Esophagus squamous epithelium (tissue), 5 donors: ENCODE measurements around the gene DOCK10. TPM values are rescaled to one million over a fixed set of nuclear protein-coding genes. Genes with fewer than 3 reads are reported as not detected.
"Not testable (repeated sequence)": the region's sequence is repeated elsewhere in the genome, so short reads cannot be mapped to it uniquely, and the experiment has no call there.

Experiments
- DNase-seq: peaks from one replicate; lab custom pipeline; 2025; lab: John Stamatoyannopoulos, UW
- H3K27ac ChIP-seq, 4 donors: fragments of 200-600 bp; sonication (generic); one replicate each; pipeline ENCODE4 v1.5.1; 2016 to 2019; ENCODE audit warnings: mild to moderate bottlenecking in 1 of 4
- H3K27me3 ChIP-seq, 4 donors: fragments of 200-600 bp; sonication (generic); 1 replicate in 3 of 4; 2 replicates in 1 of 4; pipeline versions ENCODE4 v1.5.1 to v1.6.0; 2017 to 2021; ENCODE audit warnings: antibody characterized with exemption in 1 of 4
- H3K36me3 ChIP-seq, 3 donors: fragments of 200-600 bp; sonication (generic); one replicate each; pipeline ENCODE4 v1.5.1; 2016 to 2019
- H3K4me1 ChIP-seq, 3 donors: fragments of 200-600 bp; sonication (generic); one replicate each; pipeline ENCODE4 v1.5.1; 2017 to 2019
- H3K4me3 ChIP-seq, 4 donors: fragments of 200-600 bp; sonication (generic); 1 replicate in 3 of 4; 2 replicates in 1 of 4; pipeline ENCODE4 v1.5.1; 2016 to 2019; ENCODE audit warnings: mild to moderate bottlenecking in 2 of 4, moderate library complexity in 1 of 4
- H3K9me3 ChIP-seq, 3 donors: fragments of 200-600 bp; sonication (generic); one replicate each; pipeline ENCODE4 v1.5.1; 2016 to 2019
- CTCF ChIP-seq, 6 experiments: fragments of 450-650 bp in 4 of 6; fragments of 200-600 bp in 2 of 6; sonication (generic) in 2 of 6; IDR thresholded peaks; one replicate each; pipeline ENCODE4 v1.5.1; 2016 to 2019; ENCODE audit warnings: antibody characterized with exemption in 6 of 6, mild to moderate bottlenecking in 4 of 6, moderate library complexity in 4 of 6
- POLR2A ChIP-seq, 4 donors: fragments of 450-650 bp; IDR thresholded peaks; one replicate each; pipeline ENCODE4 v1.6.1; 2017; ENCODE audit warnings: antibody characterized with exemption in 4 of 4, mild to moderate bottlenecking in 4 of 4, moderate library complexity in 3 of 4
- WGBS, 2 donors: methylation state at CpG; one replicate each; pipeline ENCODE4 v1.1.5; 2018; 5-methylcytosine and 5-hydroxymethylcytosine counted together
- intact Hi-C: fragments of 100-400 bp; cut with DNase I; formaldehyde crosslinking; loops from one replicate; pipeline ENCODE4 v1.15.0; 2022
- total RNA-seq, 4 donors: library from RNA; depleted of rRNA; stranded (reverse); fragments of >200 nt; gene quantifications; one replicate each; pipeline ENCODE4 v1.1.0, GENCODE V29; 2016
- donor health status: DM: yes; HTN: yes; CAD: no.

Gene DOCK10
- total RNA-seq, 4 donors from 2014 or later, result 9.2 to 16.6 (median 11.7) TPM

- no peak for DNase-seq
- Histone ChIP-seq H3K27ac (no peak overlapping the region), H3K36me3 (no peaks in the 10 kb centered on the region), H3K27me3 (no peaks in the 10 kb centered on the region), H3K4me1 (no peaks in the 10 kb centered on the region), H3K4me3 (no peak overlapping the region), H3K9me3 (no peaks in the 10 kb centered on the region)
- intact Hi-C loops, result no loop called here
- no peak for TF ChIP-seq POLR2A (IDR thresholded peaks at IDR 0.05)
- no peak for TF ChIP-seq CTCF (IDR thresholded peaks at IDR 0.05)
These were observed 22.7 kb upstream of the DOCK10 start for GRCh38 chr2:225064928-225065327.

GRCh38 chr2:225064362-225064761, 22.1 kb upstream of the DOCK10 start:
- 32 to 43% methylated on average over 2 of the region's 2 CpGs for WGBS, 2 donors
- H3K27ac ChIP-seq, result no peak overlapping the region

GRCh38 chr2:225056330-225057073, 14.2 kb upstream of the DOCK10 start:
- DNase-seq, result no peak
- WGBS, 2 donors, result 67 to 70% methylated on average over 2 of the region's 2 CpGs
- H3K9me3 ChIP-seq, result no peaks in the 10 kb centered on the region
- intact Hi-C loops, result loop anchor here (5.0 kb wide), 1 partner anchor 304 kb away; no protein-coding TSS in a partner anchor
- no peaks in the 10 kb centered on the region for H3K36me3 ChIP-seq
- H3K27me3 ChIP-seq, result no peaks in the 10 kb centered on the region
- H3K27ac ChIP-seq, result no peak overlapping the region
- no peak for TF ChIP-seq POLR2A (IDR thresholded peaks at IDR 0.05)
- no peak for TF ChIP-seq CTCF (IDR thresholded peaks at IDR 0.05)
- H3K4me3 ChIP-seq, result no peak overlapping the region
- H3K4me1 ChIP-seq, result peaks cover 0 to 4% (median 0%) of the 10 kb centered on the region in 3 donors

More at GRCh38 chr2:225064362-225064761, 22.1 kb upstream of the DOCK10 start:
- Histone ChIP-seq H3K9me3 (no peaks in the 10 kb centered on the region), H3K4me3 (no peak overlapping the region), H3K27me3 (no peaks in the 10 kb centered on the region), H3K36me3 (no peaks in the 10 kb centered on the region), H3K4me1 (no peaks in the 10 kb centered on the region)
- DNase-seq, result no peak
- no peak for TF ChIP-seq POLR2A (IDR thresholded peaks at IDR 0.05)
- no peak for TF ChIP-seq CTCF (IDR thresholded peaks at IDR 0.05)
- intact Hi-C loops, result no loop called here

- no peaks in the 10 kb centered on the region for H3K27me3 ChIP-seq
- no peak overlapping the region for H3K4me3 ChIP-seq
- H3K4me1 ChIP-seq, result peaks cover 0 to 4% (median 0%) of the 10 kb centered on the region in 3 donors
- no peak for DNase-seq
- WGBS, 2 donors, result 100% methylated on average over 1 of the region's 1 CpG
- H3K9me3 ChIP-seq, result no peaks in the 10 kb centered on the region
- H3K27ac ChIP-seq, result no peak overlapping the region
- H3K36me3 ChIP-seq, result no peaks in the 10 kb centered on the region
- TF ChIP-seq POLR2A (IDR thresholded peaks at IDR 0.05), result no peak
- intact Hi-C loops, result loop anchor here (5.0 kb wide), 1 partner anchor 303 kb away; no protein-coding TSS in a partner anchor
These were observed 13.4 kb upstream of the DOCK10 start for GRCh38 chr2:225055714-225056113.

GRCh38 chr2:225052703-225053102, 10.4 kb upstream of the DOCK10 start:
- TF ChIP-seq POLR2A (IDR thresholded peaks at IDR 0.05) (no peak), CTCF (IDR thresholded peaks at IDR 0.05) (no peak)
- H3K4me3 ChIP-seq, result no peak overlapping the region
- intact Hi-C loops, result no loop called here
- no peak for DNase-seq
- peaks cover 0 to 4% (median 0%) of the 10 kb centered on the region in 3 donors for H3K4me1 ChIP-seq
- H3K9me3 ChIP-seq, result no peaks in the 10 kb centered on the region
- H3K27ac ChIP-seq, result no peak overlapping the region
- H3K36me3 ChIP-seq, result no peaks in the 10 kb centered on the region
- H3K27me3 ChIP-seq, result no peaks in the 10 kb centered on the region

GRCh38 chr2:225047502-225047901, 5.2 kb upstream of the DOCK10 start:
- H3K9me3 ChIP-seq, intact Hi-C loops, DNase-seq, H3K4me1 ChIP-seq, H3K27ac ChIP-seq, H3K4me3 ChIP-seq, H3K36me3 ChIP-seq: not testable (repeated sequence)
- 62 to 90% methylated on average over 4 of the region's 4 CpGs for WGBS, 2 donors
- H3K27me3 ChIP-seq, result peaks cover 0 to 21% (median 0%) of the 10 kb centered on the region in 4 donors
